ENCODE results near the gene TMEM132A. TPM values are rescaled to one million over a fixed set of nuclear protein-coding genes. Genes with fewer than 3 reads are reported as not detected.

Gene TMEM132A
- total RNA-seq, 1 experiment from 2014 or later, result 140 TPM

DNA sequence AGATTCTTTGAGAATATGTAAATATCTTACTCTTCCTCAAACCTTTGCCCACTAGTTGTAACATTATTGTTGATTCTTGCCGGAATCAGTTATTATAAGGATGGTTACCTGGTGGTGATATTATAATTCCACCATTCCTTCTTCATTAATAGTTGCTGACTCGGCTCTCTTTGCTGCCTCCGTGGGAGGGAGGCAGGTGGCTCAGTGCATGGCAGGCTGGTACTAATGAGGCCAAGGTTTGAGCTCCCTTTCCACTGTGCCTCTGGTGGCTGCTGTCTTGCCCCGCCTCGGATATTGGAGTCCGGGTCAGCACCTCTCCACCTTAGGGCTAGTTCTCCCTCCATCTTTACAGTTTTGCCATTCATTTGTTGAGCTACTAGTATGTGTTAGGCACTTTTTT, 59.9 kb downstream of the TMEM132A start:
- no peak for DNase-seq (ENCODE audit: low spot score)
- H3K27ac ChIP-seq (ENCODE audit: low read depth, low read length, poor library complexity, severe bottlenecking), result no peak overlapping the region
- ChIA-PET POLR2A (ENCODE audit: low non-redundant PET) (no interaction called here), CTCF (no interaction called here)
- no peaks in the 10 kb centered on the region for H3K27me3 ChIP-seq (replicated peaks; ENCODE audit: insufficient read depth, low read depth, low read length, poor library complexity)
- BruUV-seq (replicated peaks), result no TSS peak
- H3K4me1 ChIP-seq (ENCODE audit: insufficient read depth, low read length, poor library complexity, severe bottlenecking), result no peaks in the 10 kb centered on the region
- intact Hi-C loops (cut with micrococcal nuclease; ENCODE audit: unreplicated experiment), result no loop called here
- H3K9me3 ChIP-seq (ENCODE audit: low read depth, low read length, poor library complexity, severe bottlenecking), result no peaks in the 10 kb centered on the region
- TF ChIP-seq, protein P1, sequence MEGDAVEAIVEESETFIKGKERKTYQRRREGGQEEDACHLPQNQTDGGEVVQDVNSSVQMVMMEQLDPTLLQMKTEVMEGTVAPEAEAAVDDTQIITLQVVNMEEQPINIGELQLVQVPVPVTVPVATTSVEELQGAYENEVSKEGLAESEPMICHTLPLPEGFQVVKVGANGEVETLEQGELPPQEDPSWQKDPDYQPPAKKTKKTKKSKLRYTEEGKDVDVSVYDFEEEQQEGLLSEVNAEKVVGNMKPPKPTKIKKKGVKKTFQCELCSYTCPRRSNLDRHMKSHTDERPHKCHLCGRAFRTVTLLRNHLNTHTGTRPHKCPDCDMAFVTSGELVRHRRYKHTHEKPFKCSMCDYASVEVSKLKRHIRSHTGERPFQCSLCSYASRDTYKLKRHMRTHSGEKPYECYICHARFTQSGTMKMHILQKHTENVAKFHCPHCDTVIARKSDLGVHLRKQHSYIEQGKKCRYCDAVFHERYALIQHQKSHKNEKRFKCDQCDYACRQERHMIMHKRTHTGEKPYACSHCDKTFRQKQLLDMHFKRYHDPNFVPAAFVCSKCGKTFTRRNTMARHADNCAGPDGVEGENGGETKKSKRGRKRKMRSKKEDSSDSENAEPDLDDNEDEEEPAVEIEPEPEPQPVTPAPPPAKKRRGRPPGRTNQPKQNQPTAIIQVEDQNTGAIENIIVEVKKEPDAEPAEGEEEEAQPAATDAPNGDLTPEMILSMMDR (conservative IDR thresholded peaks at IDR 0.05; ENCODE audit: low read depth, low read length), result no peak
- no peak for TF ChIP-seq EZH2 (IDR thresholded peaks at IDR 0.05; ENCODE audit: borderline replicate concordance, low read depth, low read length, poor library complexity, severe bottlenecking)
- no peak overlapping the region for H3K4me3 ChIP-seq (ENCODE audit: low read depth, low read length, poor library complexity, severe bottlenecking)
- H3K36me3 ChIP-seq (ENCODE audit: insufficient read depth, low read length, poor library complexity, severe bottlenecking), result no peaks in the 10 kb centered on the region

DNA sequence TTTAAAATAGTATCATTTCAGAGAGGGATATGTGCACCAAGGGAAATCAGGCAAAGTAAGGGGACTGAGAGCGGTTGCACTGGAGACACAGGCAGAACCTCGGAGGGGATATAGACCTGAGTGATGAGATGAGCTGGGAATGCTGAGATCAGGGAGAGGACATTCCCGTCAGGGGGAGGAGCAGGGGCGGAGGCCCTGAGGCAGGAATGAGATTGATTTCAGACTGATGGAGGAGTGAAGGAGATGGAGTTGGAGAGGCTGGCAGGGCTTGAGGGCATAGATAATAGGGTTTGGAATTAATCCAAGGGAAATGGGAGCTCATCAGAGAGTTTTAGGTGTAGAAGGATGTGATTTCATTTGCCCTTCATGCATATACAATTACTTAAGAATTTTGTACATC, 60.4 kb downstream of the TMEM132A start:
- BruUV-seq (replicated peaks), result no TSS peak
- no peaks in the 10 kb centered on the region for H3K36me3 ChIP-seq (ENCODE audit: insufficient read depth, low read length, poor library complexity, severe bottlenecking)
- ChIA-PET POLR2A (ENCODE audit: low non-redundant PET) (no interaction called here), CTCF (no interaction called here)
- intact Hi-C loops (cut with micrococcal nuclease; ENCODE audit: unreplicated experiment), result no loop called here
- no peak overlapping the region for H3K4me3 ChIP-seq (ENCODE audit: low read depth, low read length, poor library complexity, severe bottlenecking)
- H3K27ac ChIP-seq (ENCODE audit: low read depth, low read length, poor library complexity, severe bottlenecking), result no peak overlapping the region
- no peaks in the 10 kb centered on the region for H3K27me3 ChIP-seq (replicated peaks; ENCODE audit: insufficient read depth, low read depth, low read length, poor library complexity)
- no peaks in the 10 kb centered on the region for H3K4me1 ChIP-seq (ENCODE audit: insufficient read depth, low read length, poor library complexity, severe bottlenecking)
- no peak for TF ChIP-seq EZH2 (IDR thresholded peaks at IDR 0.05; ENCODE audit: borderline replicate concordance, low read depth, low read length, poor library complexity, severe bottlenecking)
- TF ChIP-seq, protein P1 (conservative IDR thresholded peaks at IDR 0.05; ENCODE audit: low read depth, low read length), result no peak
- no peaks in the 10 kb centered on the region for H3K9me3 ChIP-seq (ENCODE audit: low read depth, low read length, poor library complexity, severe bottlenecking)
- no peak for DNase-seq (ENCODE audit: low spot score)

DNA sequence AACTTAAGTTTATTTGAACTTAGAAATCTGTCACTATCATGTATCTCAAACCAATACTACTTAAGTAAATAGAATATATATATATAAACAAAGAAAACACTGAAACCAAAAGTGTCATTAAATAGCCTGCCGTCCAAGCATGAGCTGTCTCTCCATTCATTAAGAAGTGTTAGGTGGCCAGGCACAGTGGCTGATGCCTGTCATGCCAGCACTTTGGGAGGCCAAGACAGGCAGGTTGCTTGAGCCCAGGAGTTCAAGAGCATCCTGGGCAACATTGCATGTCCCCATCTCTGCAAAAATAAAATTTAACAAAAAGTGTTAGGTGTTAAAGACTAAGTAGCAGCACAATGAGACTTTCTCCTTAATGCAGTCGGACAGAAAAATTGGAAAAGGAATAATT, 61.2 kb downstream of the TMEM132A start:
- Histone ChIP-seq H3K27ac (ENCODE audit: low read depth, low read length, poor library complexity, severe bottlenecking) (no peak overlapping the region), H3K36me3 (ENCODE audit: insufficient read depth, low read length, poor library complexity, severe bottlenecking) (no peaks in the 10 kb centered on the region), H3K4me1 (ENCODE audit: insufficient read depth, low read length, poor library complexity, severe bottlenecking) (no peaks in the 10 kb centered on the region), H3K4me3 (ENCODE audit: low read depth, low read length, poor library complexity, severe bottlenecking) (no peak overlapping the region), H3K27me3 (replicated peaks; ENCODE audit: insufficient read depth, low read depth, low read length, poor library complexity) (no peaks in the 10 kb centered on the region), H3K9me3 (ENCODE audit: low read depth, low read length, poor library complexity, severe bottlenecking) (no peaks in the 10 kb centered on the region)
- CTCF ChIA-PET, result no interaction called here
- POLR2A ChIA-PET (ENCODE audit: low non-redundant PET), result no interaction called here
- intact Hi-C loops (cut with micrococcal nuclease; ENCODE audit: unreplicated experiment), result no loop called here
- TF ChIP-seq, protein P1 (conservative IDR thresholded peaks at IDR 0.05; ENCODE audit: low read depth, low read length), result no peak
- no peak for TF ChIP-seq EZH2 (IDR thresholded peaks at IDR 0.05; ENCODE audit: borderline replicate concordance, low read depth, low read length, poor library complexity, severe bottlenecking)
- BruUV-seq (replicated peaks), result no TSS peak
- no peak for DNase-seq (ENCODE audit: low spot score)
